Neutrophil (primary cell): Measurements from ENCODE around the gene PSMG3.
"Not testable (repeated sequence)": the region's sequence is repeated elsewhere in the genome, so short reads cannot be mapped to it uniquely, and the experiment has no call there.

Experiments used
- H3K27ac ChIP-seq: fragments of 200-600 bp; sonication (generic); 2 replicates; pipeline ENCODE4 v1.5.1; 2016; ENCODE audit warnings: mild to moderate bottlenecking, moderate library complexity
- H3K27me3 ChIP-seq: fragments of 200-600 bp; sonication (generic); 2 replicates; pipeline ENCODE4 v1.6.0; 2016; ENCODE audit warnings: mild to moderate bottlenecking
- H3K36me3 ChIP-seq: fragments of 200-600 bp; sonication (generic); 2 replicates; pipeline ENCODE4 v1.5.1; 2017
- H3K4me1 ChIP-seq, 2 experiments: fragments of 200-600 bp in 1 of 2; sonication (generic) in 1 of 2; 1 replicate in 1 of 2; 2 replicates in 1 of 2; pipeline versions ENCODE4 v1.5.1 to v1.6.1; 2013 to 2016; ENCODE audit warnings: low read depth in 1 of 2, low read length in 1 of 2, mild to moderate bottlenecking in 1 of 2, moderate library complexity in 1 of 2; ENCODE audit not compliant: control insufficient read depth in 1 of 2, insufficient read depth in 1 of 2
- H3K4me3 ChIP-seq, 2 experiments: fragments of 200-600 bp in 1 of 2; sonication (generic) in 1 of 2; 1 replicate in 1 of 2; 2 replicates in 1 of 2; pipeline ENCODE4 v1.5.1; 2013 to 2016; ENCODE audit warnings: low read depth in 1 of 2, low read length in 1 of 2, mild to moderate bottlenecking in 1 of 2, moderate library complexity in 1 of 2
- H3K9me3 ChIP-seq: fragments of 200-600 bp; sonication (generic); 2 replicates; pipeline ENCODE4 v1.5.1; 2016
- TF ChIP-seq, protein P1 (sequence below): fragments of 200-600 bp; sonication (generic); IDR thresholded peaks from 2 replicates; pipeline ENCODE4 v1.5.1; 2016; ENCODE audit warnings: antibody characterized with exemption

The PSMG3 gene

DNA sequence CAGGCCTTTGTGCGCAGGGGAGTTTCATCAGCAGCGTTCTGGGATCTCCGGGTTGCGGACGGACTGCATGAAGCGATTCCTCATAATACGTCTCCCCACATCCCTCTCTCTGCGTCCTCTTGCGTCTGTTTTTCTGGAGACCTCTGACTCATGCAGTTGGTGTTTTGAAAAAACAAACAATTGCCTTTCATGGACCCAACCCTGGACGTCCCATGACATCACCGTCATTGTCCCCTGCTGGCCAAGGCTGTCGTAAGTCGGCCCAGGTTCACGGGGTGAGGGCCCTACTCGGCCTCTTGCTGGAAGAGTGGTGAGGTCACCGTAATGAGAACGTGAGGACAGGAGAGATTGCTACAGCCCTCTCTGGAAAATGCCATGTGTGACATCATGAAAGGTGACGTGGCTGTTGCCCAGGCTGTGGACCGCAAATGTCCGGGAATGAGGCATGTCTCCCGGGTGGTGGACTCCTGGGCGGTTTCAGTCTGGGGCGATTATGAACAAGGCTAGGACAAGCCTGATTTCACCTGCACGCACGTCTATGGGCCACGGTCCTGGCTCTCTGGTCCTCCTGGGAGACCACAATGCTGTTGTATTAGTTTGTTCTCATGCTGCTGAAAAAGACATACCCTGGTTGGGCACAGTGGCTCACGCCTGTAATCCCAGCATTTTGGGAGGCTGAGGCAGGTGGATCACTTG lies 49.1 kb downstream of the PSMG3 start:
- Histone ChIP-seq H3K4me3 (no peak overlapping the region), H3K4me1 (no peaks in the 10 kb centered on the region), H3K27me3 (no peaks in the 10 kb centered on the region), H3K36me3 (no peaks in the 10 kb centered on the region), H3K27ac (no peak overlapping the region), H3K9me3 (no peaks in the 10 kb centered on the region)
- TF ChIP-seq, protein P1, sequence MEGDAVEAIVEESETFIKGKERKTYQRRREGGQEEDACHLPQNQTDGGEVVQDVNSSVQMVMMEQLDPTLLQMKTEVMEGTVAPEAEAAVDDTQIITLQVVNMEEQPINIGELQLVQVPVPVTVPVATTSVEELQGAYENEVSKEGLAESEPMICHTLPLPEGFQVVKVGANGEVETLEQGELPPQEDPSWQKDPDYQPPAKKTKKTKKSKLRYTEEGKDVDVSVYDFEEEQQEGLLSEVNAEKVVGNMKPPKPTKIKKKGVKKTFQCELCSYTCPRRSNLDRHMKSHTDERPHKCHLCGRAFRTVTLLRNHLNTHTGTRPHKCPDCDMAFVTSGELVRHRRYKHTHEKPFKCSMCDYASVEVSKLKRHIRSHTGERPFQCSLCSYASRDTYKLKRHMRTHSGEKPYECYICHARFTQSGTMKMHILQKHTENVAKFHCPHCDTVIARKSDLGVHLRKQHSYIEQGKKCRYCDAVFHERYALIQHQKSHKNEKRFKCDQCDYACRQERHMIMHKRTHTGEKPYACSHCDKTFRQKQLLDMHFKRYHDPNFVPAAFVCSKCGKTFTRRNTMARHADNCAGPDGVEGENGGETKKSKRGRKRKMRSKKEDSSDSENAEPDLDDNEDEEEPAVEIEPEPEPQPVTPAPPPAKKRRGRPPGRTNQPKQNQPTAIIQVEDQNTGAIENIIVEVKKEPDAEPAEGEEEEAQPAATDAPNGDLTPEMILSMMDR: no peak

DNA sequence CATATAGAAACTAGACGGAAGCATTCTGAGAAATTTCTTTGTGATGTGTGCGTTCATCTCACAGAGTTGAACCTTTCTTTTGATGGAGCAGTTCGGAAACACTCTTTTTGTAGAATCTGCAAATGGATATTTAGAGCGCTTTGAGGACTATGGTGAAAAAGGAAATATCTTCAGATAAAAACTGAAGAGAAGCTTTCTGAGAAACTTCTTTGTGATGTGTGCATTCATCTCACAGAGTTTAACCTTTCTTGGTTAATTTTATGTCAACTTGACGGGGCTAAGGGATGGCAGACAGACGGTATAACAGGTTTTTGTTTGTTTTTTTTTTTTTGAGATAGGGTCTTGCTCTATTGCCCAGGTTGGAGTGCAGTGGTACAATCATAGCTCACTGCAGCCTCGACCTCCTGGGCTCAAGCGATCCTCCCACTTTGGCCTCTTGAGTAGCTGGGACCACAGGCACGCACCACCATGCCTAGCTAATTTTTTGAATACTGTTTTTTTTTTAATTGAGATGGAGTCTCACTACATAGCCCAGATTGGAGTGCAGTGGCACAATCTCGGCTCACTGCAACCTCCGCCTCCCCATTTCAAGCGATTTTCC lies 50.4 kb downstream of the PSMG3 start:
- not testable (repeated sequence) for H3K4me1 ChIP-seq, H3K36me3 ChIP-seq, H3K4me3 ChIP-seq, H3K9me3 ChIP-seq, H3K27ac ChIP-seq, H3K27me3 ChIP-seq
